COLO829 (cell line): Measurements from ENCODE around the gene ARHGAP22.

ENCODE experiments used
- DNase-seq: peaks from one replicate; pipeline ENCODE4 v3.0.0; 2012; ENCODE audit warnings: low spot score

The ARHGAP22 gene

GRCh38 chr10:48418189-48418788 is 186.6 kb downstream of the ARHGAP22 start:
- no peak for DNase-seq

GRCh38 chr10:48417374-48417773 is 187.5 kb downstream of the ARHGAP22 start:
- no peak for DNase-seq

- DNase-seq, result peak; percentile 2
Measured at GRCh38 chr10:48416584-48417232, 188.2 kb downstream of the ARHGAP22 start.

GRCh38 chr10:48414778-48415177 is 190.1 kb downstream of the ARHGAP22 start:
- no peak for DNase-seq

- no peak for DNase-seq
Measured at GRCh38 chr10:48414160-48414559, 190.7 kb downstream of the ARHGAP22 start.

- DNase-seq, result no peak
Measured at GRCh38 chr10:48412933-48413332, 191.9 kb downstream of the ARHGAP22 start.

- DNase-seq, result no peak
Measured at GRCh38 chr10:48412081-48412480, 192.8 kb downstream of the ARHGAP22 start.

- DNase-seq, result no peak
Measured at GRCh38 chr10:48411510-48411909, 193.4 kb downstream of the ARHGAP22 start.

- DNase-seq, result no peak
Measured at GRCh38 chr10:48410503-48410902, 194.4 kb downstream of the ARHGAP22 start.

GRCh38 chr10:48406658-48407057 is 198.2 kb downstream of the ARHGAP22 start:
- DNase-seq, result no peak

GRCh38 chr10:48406204-48406603 is 198.7 kb downstream of the ARHGAP22 start:
- DNase-seq, result no peak

GRCh38 chr10:48404646-48405045 is 200.2 kb downstream of the ARHGAP22 start:
- no peak for DNase-seq

- no peak for DNase-seq
Measured at GRCh38 chr10:48400850-48401220, 204.0 kb downstream of the ARHGAP22 start.

GRCh38 chr10:48400129-48400849 is 204.6 kb downstream of the ARHGAP22 start:
- DNase-seq, result no peak

GRCh38 chr10:48399551-48399950 is 205.3 kb downstream of the ARHGAP22 start:
- no peak for DNase-seq

- no peak for DNase-seq
Measured at GRCh38 chr10:48399056-48399541, 205.8 kb downstream of the ARHGAP22 start.

- no peak for DNase-seq
Measured at GRCh38 chr10:48398261-48398660, 206.6 kb downstream of the ARHGAP22 start.
